ENCODE measurements around the gene LDHAL6A. TPM values are rescaled to one million over a fixed set of nuclear protein-coding genes. Genes with fewer than 3 reads are reported as not detected.

Gene LDHAL6A
- total and polyA plus RNA-seq, 7 donors = 0.04 TPM; not detected in 6

- peaks cover 3 to 67% (median 14%) of the 10 kb centered on the region in 4 donors for H3K36me3 ChIP-seq
- no peaks in the 10 kb centered on the region for H3K4me1 ChIP-seq
- WGBS, 2 donors = 96 to 98% methylated on average over 2 of the region's 2 CpGs
- TF ChIP-seq, protein P1, sequence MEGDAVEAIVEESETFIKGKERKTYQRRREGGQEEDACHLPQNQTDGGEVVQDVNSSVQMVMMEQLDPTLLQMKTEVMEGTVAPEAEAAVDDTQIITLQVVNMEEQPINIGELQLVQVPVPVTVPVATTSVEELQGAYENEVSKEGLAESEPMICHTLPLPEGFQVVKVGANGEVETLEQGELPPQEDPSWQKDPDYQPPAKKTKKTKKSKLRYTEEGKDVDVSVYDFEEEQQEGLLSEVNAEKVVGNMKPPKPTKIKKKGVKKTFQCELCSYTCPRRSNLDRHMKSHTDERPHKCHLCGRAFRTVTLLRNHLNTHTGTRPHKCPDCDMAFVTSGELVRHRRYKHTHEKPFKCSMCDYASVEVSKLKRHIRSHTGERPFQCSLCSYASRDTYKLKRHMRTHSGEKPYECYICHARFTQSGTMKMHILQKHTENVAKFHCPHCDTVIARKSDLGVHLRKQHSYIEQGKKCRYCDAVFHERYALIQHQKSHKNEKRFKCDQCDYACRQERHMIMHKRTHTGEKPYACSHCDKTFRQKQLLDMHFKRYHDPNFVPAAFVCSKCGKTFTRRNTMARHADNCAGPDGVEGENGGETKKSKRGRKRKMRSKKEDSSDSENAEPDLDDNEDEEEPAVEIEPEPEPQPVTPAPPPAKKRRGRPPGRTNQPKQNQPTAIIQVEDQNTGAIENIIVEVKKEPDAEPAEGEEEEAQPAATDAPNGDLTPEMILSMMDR (IDR thresholded peaks at IDR 0.05) = no peak
- H3K27me3 ChIP-seq = no peaks in the 10 kb centered on the region
- DNase-seq = no peak
- H3K9me3 ChIP-seq = no peaks in the 10 kb centered on the region
- no peak overlapping the region for H3K4me3 ChIP-seq
- intact Hi-C loops (cut with DNase I) = no loop called here
- H3K27ac ChIP-seq = no peak overlapping the region
Observed at GRCh38 chr11:18491924-18492323, 36.3 kb downstream of the LDHAL6A start.

DNA sequence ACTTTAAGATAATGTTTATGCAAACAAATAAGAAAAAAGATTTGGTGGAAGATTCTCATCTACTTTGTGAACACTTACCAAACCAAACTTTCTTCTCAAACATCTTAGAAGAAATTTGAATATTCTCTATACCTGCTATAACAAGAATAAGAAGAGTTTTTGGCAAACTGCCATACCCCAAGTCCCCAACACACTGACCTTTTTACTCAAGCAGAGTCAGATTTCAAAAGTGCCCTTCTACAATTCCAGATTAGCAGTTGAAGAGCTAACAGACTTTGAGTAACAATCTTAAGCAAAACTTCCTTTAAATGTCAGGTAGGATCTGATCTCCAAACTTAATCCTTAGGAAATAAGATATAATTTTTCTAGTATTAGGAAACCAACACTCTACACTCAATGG lies 37.2 kb downstream of the LDHAL6A start:
- H3K36me3 ChIP-seq = peaks cover 3 to 72% (median 15%) of the 10 kb centered on the region in 4 donors
- no peak overlapping the region for H3K4me3 ChIP-seq
- H3K27me3 ChIP-seq = no peaks in the 10 kb centered on the region
- H3K9me3 ChIP-seq = no peaks in the 10 kb centered on the region
- no peak for TF ChIP-seq EP300 (IDR thresholded peaks at IDR 0.05)
- TF ChIP-seq POLR2AphosphoS5 (IDR thresholded peaks at IDR 0.05) = no peak
- TF ChIP-seq, protein P1 (IDR thresholded peaks at IDR 0.05) = no peak
- TF ChIP-seq POLR2A (IDR thresholded peaks at IDR 0.05) = no peak
- no peak overlapping the region for H3K27ac ChIP-seq
- H3K4me1 ChIP-seq = no peaks in the 10 kb centered on the region
- intact Hi-C loops (cut with DNase I) = no loop called here
- DNase-seq = no peak

- 38 to 72% methylated on average over 4 of the region's 4 CpGs for WGBS, 2 donors
- Histone ChIP-seq H3K9me3 (no peaks in the 10 kb centered on the region), H3K27ac (no peak overlapping the region), H3K36me3 (peaks cover 3 to 76% (median 15%) of the 10 kb centered on the region in 4 donors), H3K4me3 (no peak overlapping the region), H3K4me1 (no peaks in the 10 kb centered on the region), H3K27me3 (no peaks in the 10 kb centered on the region)
- TF ChIP-seq EP300 (IDR thresholded peaks at IDR 0.05) (no peak), POLR2AphosphoS5 (IDR thresholded peaks at IDR 0.05) (no peak), POLR2A (IDR thresholded peaks at IDR 0.05) (no peak)
- TF ChIP-seq, protein P1 (IDR thresholded peaks at IDR 0.05) = no peak
- no peak for DNase-seq
- intact Hi-C loops (cut with DNase I) = no loop called here
Observed at GRCh38 chr11:18493310-18493709, 37.7 kb downstream of the LDHAL6A start.

DNA sequence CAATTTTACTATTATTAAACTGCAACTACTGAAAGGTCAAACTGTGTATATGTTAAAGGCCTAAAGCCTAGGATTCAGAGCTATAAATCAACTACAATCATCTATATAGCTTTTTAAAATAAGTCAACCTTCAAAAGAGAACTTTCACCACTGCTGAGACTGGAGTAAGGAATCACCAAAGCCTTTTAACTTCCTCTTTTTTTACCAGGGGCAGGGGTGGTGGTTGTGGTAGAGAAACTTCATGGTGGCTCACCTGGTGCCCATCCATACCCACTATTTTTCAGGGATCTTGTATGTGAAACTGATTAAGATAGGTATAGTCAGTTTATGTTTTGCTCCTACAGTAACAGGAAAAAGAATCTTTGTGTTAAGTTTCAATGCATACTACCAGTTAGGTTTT lies 39.6 kb downstream of the LDHAL6A start:
- no peaks in the 10 kb centered on the region for H3K27me3 ChIP-seq
- no peak for TF ChIP-seq POLR2A (IDR thresholded peaks at IDR 0.05)
- no peak for TF ChIP-seq EP300 (IDR thresholded peaks at IDR 0.05)
- H3K4me1 ChIP-seq = no peaks in the 10 kb centered on the region
- H3K27ac ChIP-seq = no peak overlapping the region
- no peak overlapping the region for H3K4me3 ChIP-seq
- H3K36me3 ChIP-seq = peaks cover 3 to 79% (median 13%) of the 10 kb centered on the region in 4 donors
- intact Hi-C loops (cut with DNase I) = no loop called here
- DNase-seq = no peak
- H3K9me3 ChIP-seq = no peaks in the 10 kb centered on the region

DNA sequence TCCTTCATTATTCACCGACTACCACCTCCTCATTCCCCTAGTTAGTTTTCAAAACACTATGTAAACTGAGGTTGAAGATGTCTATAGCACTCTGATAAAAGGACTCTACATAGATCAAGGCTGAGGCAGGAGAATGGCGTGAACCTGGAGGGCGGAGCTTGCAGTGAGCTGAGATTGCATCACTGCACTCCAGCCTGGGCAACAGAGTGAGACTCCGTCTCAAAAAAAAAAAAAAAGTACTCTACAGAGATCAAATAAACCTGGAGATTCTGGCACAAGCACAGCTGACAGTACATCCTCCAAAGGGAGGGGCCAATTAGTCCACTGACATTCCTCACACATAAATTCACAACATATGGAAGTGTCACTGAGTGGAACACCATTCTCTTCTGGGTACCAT lies 40.0 kb downstream of the LDHAL6A start:
- H3K9me3 ChIP-seq = no peaks in the 10 kb centered on the region
- WGBS, 2 donors = 85 to 87% methylated on average over 4 of the region's 4 CpGs
- intact Hi-C loops (cut with DNase I) = no loop called here
- no peak for TF ChIP-seq POLR2AphosphoS5 (IDR thresholded peaks at IDR 0.05)
- no peak for TF ChIP-seq EP300 (IDR thresholded peaks at IDR 0.05)
- TF ChIP-seq POLR2A (IDR thresholded peaks at IDR 0.05) = no peak
- TF ChIP-seq, protein P1 (IDR thresholded peaks at IDR 0.05) = no peak
- H3K4me3 ChIP-seq = no peak overlapping the region
- no peaks in the 10 kb centered on the region for H3K4me1 ChIP-seq
- DNase-seq = no peak
- H3K27me3 ChIP-seq = no peaks in the 10 kb centered on the region
- no peak overlapping the region for H3K27ac ChIP-seq
- peaks cover 3 to 79% (median 13%) of the 10 kb centered on the region in 4 donors for H3K36me3 ChIP-seq

Measured in sigmoid colon (tissue), 7 donors.